Astrocyte (in vitro differentiated cells and primary cell): ENCODE measurements around the gene STAT3. TPM values are rescaled to one million over a fixed set of nuclear protein-coding genes. Genes with fewer than 3 reads are reported as not detected.
A peak's percentile ranks its signal among the peaks of the same experiment; 100 is the strongest.
"Not testable (repeated sequence)": the region's sequence is repeated elsewhere in the genome, so short reads cannot be mapped to it uniquely, and the experiment has no call there.

Source experiments
- DNase-seq: peaks from one replicate; pipeline ENCODE4 v3.0.0-alpha.2; 2010; ENCODE audit warnings: low read depth
- FAIRE-seq: peaks from 2 replicates; lab custom pipeline; 2011; peaks lifted over from hg19 to GRCh38; lab: Jason Lieb, UNC
- H2AFZ ChIP-seq: 2 replicates; pipeline ENCODE4 v1.6.0; 2012; ENCODE audit warnings: low read depth, low read length, inconsistent platforms
- H3K27ac ChIP-seq: 2 replicates; pipeline ENCODE4 v1.5.1; 2011; ENCODE audit warnings: low read depth, low read length, inconsistent platforms
- H3K27me3 ChIP-seq: 2 replicates; pipeline ENCODE4 v1.6.0; 2011; ENCODE audit warnings: low read length, inconsistent platforms; ENCODE audit not compliant: insufficient read depth
- H3K36me3 ChIP-seq: 2 replicates; pipeline ENCODE4 v1.5.1; 2011; ENCODE audit warnings: low read length, inconsistent platforms; ENCODE audit not compliant: insufficient read depth
- H3K4me1 ChIP-seq: 2 replicates; pipeline ENCODE4 v1.5.1; 2011; ENCODE audit warnings: low read length, inconsistent platforms; ENCODE audit not compliant: insufficient read depth
- H3K4me2 ChIP-seq: 2 replicates; pipeline ENCODE4 v1.6.0; 2012; ENCODE audit warnings: low read length, inconsistent platforms
- H3K4me3 ChIP-seq: 2 replicates; pipeline ENCODE4 v1.5.1; 2011; ENCODE audit warnings: low read depth, mild to moderate bottlenecking, low read length, inconsistent platforms; ENCODE audit not compliant: insufficient read depth
- H3K79me2 ChIP-seq: 2 replicates; pipeline ENCODE4 v1.6.0; 2012; ENCODE audit warnings: mild to moderate bottlenecking, low read length, inconsistent platforms; ENCODE audit not compliant: insufficient read depth
- H3K9ac ChIP-seq: 2 replicates; pipeline ENCODE4 v1.6.0; 2012; ENCODE audit warnings: mild to moderate bottlenecking, low read length, inconsistent platforms
- H3K9me3 ChIP-seq: 2 replicates; pipeline ENCODE4 v1.5.1; 2012; ENCODE audit warnings: low read depth, mild to moderate bottlenecking, low read length, inconsistent platforms; ENCODE audit not compliant: insufficient read depth
- H4K20me1 ChIP-seq: 2 replicates; pipeline ENCODE4 v1.6.0; 2012; ENCODE audit warnings: low read length, inconsistent platforms; ENCODE audit not compliant: insufficient read depth
- H3K27ac Mint-ChIP-seq: one replicate; pipeline ENCODE4 v1.8.0; 2021; ENCODE audit warnings: mild to moderate bottlenecking, mixed read lengths; ENCODE audit not compliant: unreplicated experiment
- H3K27me3 Mint-ChIP-seq: one replicate; pipeline ENCODE4 v1.8.0; 2021; ENCODE audit warnings: low read depth, mixed read lengths; ENCODE audit not compliant: unreplicated experiment
- H3K36me3 Mint-ChIP-seq: one replicate; pipeline ENCODE4 v1.8.0; 2021; ENCODE audit warnings: low read depth, mixed read lengths; ENCODE audit not compliant: unreplicated experiment
- H3K4me1 Mint-ChIP-seq: one replicate; pipeline ENCODE4 v1.8.0; 2021; ENCODE audit warnings: low read depth, mixed read lengths; ENCODE audit not compliant: unreplicated experiment
- H3K4me3 Mint-ChIP-seq: one replicate; pipeline ENCODE4 v1.8.0; 2021; ENCODE audit warnings: mild to moderate bottlenecking, moderate library complexity, mixed read lengths; ENCODE audit not compliant: unreplicated experiment
- H3K9me3 Mint-ChIP-seq: one replicate; pipeline ENCODE4 v1.8.0; 2021; ENCODE audit warnings: mild to moderate bottlenecking, mixed read lengths; ENCODE audit not compliant: unreplicated experiment
- EZH2 ChIP-seq: IDR thresholded peaks from 2 replicates; pipeline ENCODE4 v1.6.1; 2012; ENCODE audit warnings: mild to moderate bottlenecking, low read length, inconsistent platforms; ENCODE audit not compliant: insufficient read depth
- total RNA-seq: library from RNA; stranded (reverse); gene quantifications from 2 replicates; pipeline ENCODE4 v1.2.1, GENCODE V29; 2021
- TF ChIP-seq, protein P1 (sequence below): IDR thresholded peaks from 2 replicates; pipeline ENCODE4 v1.5.1; 2011; ENCODE audit warnings: low read depth, mild to moderate bottlenecking, inconsistent platforms, low read length, moderate library complexity; ENCODE audit not compliant: insufficient read depth

STAT3 gene
- total RNA-seq, 1 donor from 2014 or later: 145 TPM

- no peak overlapping the region for H3K27ac Mint-ChIP-seq
- no peaks in the 10 kb centered on the region for H3K36me3 ChIP-seq
- TF ChIP-seq, protein P1, sequence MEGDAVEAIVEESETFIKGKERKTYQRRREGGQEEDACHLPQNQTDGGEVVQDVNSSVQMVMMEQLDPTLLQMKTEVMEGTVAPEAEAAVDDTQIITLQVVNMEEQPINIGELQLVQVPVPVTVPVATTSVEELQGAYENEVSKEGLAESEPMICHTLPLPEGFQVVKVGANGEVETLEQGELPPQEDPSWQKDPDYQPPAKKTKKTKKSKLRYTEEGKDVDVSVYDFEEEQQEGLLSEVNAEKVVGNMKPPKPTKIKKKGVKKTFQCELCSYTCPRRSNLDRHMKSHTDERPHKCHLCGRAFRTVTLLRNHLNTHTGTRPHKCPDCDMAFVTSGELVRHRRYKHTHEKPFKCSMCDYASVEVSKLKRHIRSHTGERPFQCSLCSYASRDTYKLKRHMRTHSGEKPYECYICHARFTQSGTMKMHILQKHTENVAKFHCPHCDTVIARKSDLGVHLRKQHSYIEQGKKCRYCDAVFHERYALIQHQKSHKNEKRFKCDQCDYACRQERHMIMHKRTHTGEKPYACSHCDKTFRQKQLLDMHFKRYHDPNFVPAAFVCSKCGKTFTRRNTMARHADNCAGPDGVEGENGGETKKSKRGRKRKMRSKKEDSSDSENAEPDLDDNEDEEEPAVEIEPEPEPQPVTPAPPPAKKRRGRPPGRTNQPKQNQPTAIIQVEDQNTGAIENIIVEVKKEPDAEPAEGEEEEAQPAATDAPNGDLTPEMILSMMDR: no peak
- TF ChIP-seq EZH2: no peak
- peaks cover 3% of the 10 kb centered on the region for H3K4me1 Mint-ChIP-seq
- H4K20me1 ChIP-seq: peaks cover 32% of the 10 kb centered on the region
- H3K4me2 ChIP-seq: no peak overlapping the region
- no peaks in the 10 kb centered on the region for H3K9me3 ChIP-seq
- no peak overlapping the region for H2AFZ ChIP-seq
- no peaks in the 10 kb centered on the region for H3K36me3 Mint-ChIP-seq
- peak overlapping the region; percentile 67 for H3K27ac ChIP-seq
- H3K9me3 Mint-ChIP-seq: no peaks in the 10 kb centered on the region
- FAIRE-seq: no peak
- H3K4me1 ChIP-seq: peaks cover 7% of the 10 kb centered on the region
- H3K27me3 Mint-ChIP-seq: no peaks in the 10 kb centered on the region
- no peak overlapping the region for H3K9ac ChIP-seq
- H3K27me3 ChIP-seq: no peaks in the 10 kb centered on the region
- no peak overlapping the region for H3K4me3 Mint-ChIP-seq
- no peak overlapping the region for H3K4me3 ChIP-seq
- peaks cover 83% of the 10 kb centered on the region for H3K79me2 ChIP-seq
- no peak for DNase-seq
Observed at GRCh38 chr17:42266462-42266861, 121.8 kb downstream of the STAT3 start.

DNA sequence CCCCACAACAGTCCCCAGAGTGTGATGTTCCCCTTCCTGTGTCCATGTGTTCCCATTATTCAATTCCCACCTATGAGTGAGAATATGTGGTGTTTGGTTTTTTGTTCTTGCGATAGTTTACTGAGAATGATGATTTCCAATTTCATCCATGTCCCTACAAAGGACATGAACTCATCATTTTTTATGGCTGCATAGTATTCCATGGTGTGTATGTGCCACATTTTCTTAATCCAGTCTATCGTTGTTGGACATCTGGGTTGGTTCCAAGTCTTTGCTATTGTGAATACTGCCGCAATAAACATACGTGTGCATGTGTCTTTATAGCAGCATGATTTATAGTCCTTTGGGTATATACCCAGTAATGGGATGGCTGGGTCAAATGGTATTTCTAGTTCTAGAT, 123.9 kb downstream of the STAT3 start:
- H3K4me3 ChIP-seq, H2AFZ ChIP-seq, H3K27ac Mint-ChIP-seq, H3K4me1 Mint-ChIP-seq, H3K27me3 ChIP-seq, H3K36me3 ChIP-seq, H3K9ac ChIP-seq, H3K4me2 ChIP-seq, H3K27ac ChIP-seq, H3K36me3 Mint-ChIP-seq, DNase-seq, H3K4me1 ChIP-seq, FAIRE-seq, H3K9me3 ChIP-seq, H3K9me3 Mint-ChIP-seq, H3K4me3 Mint-ChIP-seq, H3K27me3 Mint-ChIP-seq: not testable (repeated sequence)
- H3K79me2 ChIP-seq: peaks cover 82% of the 10 kb centered on the region
- peaks cover 22% of the 10 kb centered on the region for H4K20me1 ChIP-seq

Other genes with a start within 250 kb of the STAT3 start
- gene RAB5C, start 233.5 kb downstream of the STAT3 start, total RNA-seq: 201 and 209 TPM in 2 replicates
- not detected in 2 replicates for gene KCNH4, start 207.3 kb downstream of the STAT3 start, total RNA-seq
- not detected in 2 replicates for gene HCRT, start 203.0 kb downstream of the STAT3 start, total RNA-seq
- 0.26 and 0.64 TPM in 2 replicates for gene GHDC, start 193.9 kb downstream of the STAT3 start, total RNA-seq
- gene STAT5B, start 112.1 kb downstream of the STAT3 start, total RNA-seq: 23.1 and 23.7 TPM in 2 replicates
- 0.77 and 1.9 TPM in 2 replicates for gene STAT5A, start 99.9 kb downstream of the STAT3 start, total RNA-seq
- 602 and 644 TPM in 2 replicates for gene CAVIN1, start 34.8 kb upstream of the STAT3 start, total RNA-seq
- gene ATP6V0A1, start 70.4 kb upstream of the STAT3 start, total RNA-seq: 75.8 and 78.6 TPM in 2 replicates
- gene NAGLU, start 147.8 kb upstream of the STAT3 start, total RNA-seq: 19.3 and 25.9 TPM in 2 replicates
- gene HSD17B1, start 164.5 kb upstream of the STAT3 start, total RNA-seq: 1.5 and 1.7 TPM in 2 replicates
- gene COASY, start 173.7 kb upstream of the STAT3 start, total RNA-seq: 52.0 and 54.2 TPM in 2 replicates
- 26.5 and 29.9 TPM in 2 replicates for gene MLX, start 178.7 kb upstream of the STAT3 start, total RNA-seq
- gene PSMC3IP, start 189.3 kb upstream of the STAT3 start, total RNA-seq: 5.4 and 8.7 TPM in 2 replicates
- gene RETREG3, start 220.9 kb upstream of the STAT3 start, total RNA-seq: 54.3 and 60.9 TPM in 2 replicates
- gene TUBG1, start 221.2 kb upstream of the STAT3 start, total RNA-seq: 47.2 and 51.0 TPM in 2 replicates